Measurements from ENCODE around the gene HEMK1. TPM values are rescaled to one million over a fixed set of nuclear protein-coding genes. Genes with fewer than 3 reads are reported as not detected.

HEMK1 gene
- total RNA-seq, 4 donors from 2014 or later: 7.3 to 11.6 (median 7.9) TPM

DNA sequence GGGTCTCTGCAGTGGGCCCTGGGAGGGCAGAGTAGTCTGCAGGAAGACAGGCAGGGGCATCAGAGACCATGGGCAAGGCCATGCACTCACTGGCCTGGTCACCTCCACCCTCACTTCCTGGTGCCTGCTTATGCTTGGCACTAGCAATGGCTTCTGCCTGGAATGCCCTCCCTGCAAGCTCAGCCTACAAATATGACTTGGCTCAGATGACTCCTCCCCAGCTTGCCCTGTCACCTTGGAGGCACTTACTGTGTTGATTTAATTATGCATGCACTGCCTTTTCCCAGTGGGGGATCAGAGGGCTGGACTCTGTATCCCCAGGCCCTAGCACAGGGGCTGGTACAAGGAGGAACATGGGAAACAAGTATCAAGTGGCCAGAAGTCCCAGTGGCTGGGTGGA, 9.6 kb upstream of the HEMK1 start:
- intact Hi-C loops (cut with DNase I; ENCODE audit: low total_unique reads): no loop called here

DNA sequence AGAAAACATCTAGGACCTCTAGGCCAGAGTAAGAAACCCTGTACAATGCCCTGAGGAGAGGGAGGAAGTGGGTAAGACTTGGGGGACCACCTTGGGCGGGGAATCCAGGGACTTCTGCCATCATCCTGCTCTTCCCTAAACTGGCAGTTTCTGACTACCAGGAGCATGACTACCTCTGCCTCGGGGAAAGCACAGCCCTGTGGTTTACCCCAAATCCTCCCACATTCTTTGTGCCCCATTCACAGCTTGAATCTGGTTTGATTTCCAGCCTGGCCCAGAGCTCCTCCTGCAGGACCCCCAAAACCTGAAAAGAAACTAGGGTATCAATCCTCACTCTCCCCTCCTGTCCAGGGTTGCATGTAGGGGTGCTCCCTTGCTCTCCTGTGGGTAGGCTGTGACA, 6.5 kb upstream of the HEMK1 start:
- Histone ChIP-seq H3K9me3 (no peaks in the 10 kb centered on the region), H3K36me3 (no peaks in the 10 kb centered on the region), H3K4me1 (peaks cover 5 to 13% (median 12%) of the 10 kb centered on the region in 4 donors), H3K4me3 (no peak overlapping the region), H3K27me3 (no peaks in the 10 kb centered on the region), H3K27ac (no peak overlapping the region)
- intact Hi-C loops (cut with DNase I; ENCODE audit: low total_unique reads): no loop called here
- TF ChIP-seq, protein P1, sequence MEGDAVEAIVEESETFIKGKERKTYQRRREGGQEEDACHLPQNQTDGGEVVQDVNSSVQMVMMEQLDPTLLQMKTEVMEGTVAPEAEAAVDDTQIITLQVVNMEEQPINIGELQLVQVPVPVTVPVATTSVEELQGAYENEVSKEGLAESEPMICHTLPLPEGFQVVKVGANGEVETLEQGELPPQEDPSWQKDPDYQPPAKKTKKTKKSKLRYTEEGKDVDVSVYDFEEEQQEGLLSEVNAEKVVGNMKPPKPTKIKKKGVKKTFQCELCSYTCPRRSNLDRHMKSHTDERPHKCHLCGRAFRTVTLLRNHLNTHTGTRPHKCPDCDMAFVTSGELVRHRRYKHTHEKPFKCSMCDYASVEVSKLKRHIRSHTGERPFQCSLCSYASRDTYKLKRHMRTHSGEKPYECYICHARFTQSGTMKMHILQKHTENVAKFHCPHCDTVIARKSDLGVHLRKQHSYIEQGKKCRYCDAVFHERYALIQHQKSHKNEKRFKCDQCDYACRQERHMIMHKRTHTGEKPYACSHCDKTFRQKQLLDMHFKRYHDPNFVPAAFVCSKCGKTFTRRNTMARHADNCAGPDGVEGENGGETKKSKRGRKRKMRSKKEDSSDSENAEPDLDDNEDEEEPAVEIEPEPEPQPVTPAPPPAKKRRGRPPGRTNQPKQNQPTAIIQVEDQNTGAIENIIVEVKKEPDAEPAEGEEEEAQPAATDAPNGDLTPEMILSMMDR (IDR thresholded peaks at IDR 0.05): no peak
- TF ChIP-seq POLR2AphosphoS5 (IDR thresholded peaks at IDR 0.05): no peak
- TF ChIP-seq EP300 (IDR thresholded peaks at IDR 0.05; ENCODE audit: low read depth): no peak
- TF ChIP-seq POLR2A (IDR thresholded peaks at IDR 0.05): no peak
- WGBS, 2 donors (ENCODE audit: low coverage in 1 of 2): 83% methylated on average over 2 of the region's 2 CpGs; no CpG with 5 or more reads in 1 of the 2 donors
- in situ Hi-C loops (cut with MboI; ENCODE audit: low pct_ligation_motif_present in 1 of 4, low pct_unique_long_range_greater_than_20kb in 1 of 4, low sequenced_read_pairs in 3 of 4): loop anchor here in 1 of 4 donors (25.0 kb wide), 1 partner anchor 201 kb away; the partner anchor contains the start of genes CYB561D2, NPRL2 and TMEM115
- DNase-seq: no peak

More for the DNA sequence above, 9.6 kb upstream of the HEMK1 start:
- Histone ChIP-seq H3K4me3 (no peak overlapping the region), H3K4me1 (no peaks in the 10 kb centered on the region), H3K9me3 (no peaks in the 10 kb centered on the region), H3K27me3 (no peaks in the 10 kb centered on the region), H3K27ac (no peak overlapping the region), H3K36me3 (no peaks in the 10 kb centered on the region)
- DNase-seq: no peak
- no peak for TF ChIP-seq POLR2AphosphoS5 (IDR thresholded peaks at IDR 0.05)
- TF ChIP-seq EP300 (IDR thresholded peaks at IDR 0.05; ENCODE audit: low read depth): no peak
- TF ChIP-seq, protein P1 (IDR thresholded peaks at IDR 0.05): no peak
- TF ChIP-seq POLR2A (IDR thresholded peaks at IDR 0.05): no peak
- in situ Hi-C loops (cut with MboI; ENCODE audit: low pct_ligation_motif_present in 1 of 4, low pct_unique_long_range_greater_than_20kb in 1 of 4, low sequenced_read_pairs in 3 of 4): loop anchor here in 1 of 4 donors (25.0 kb wide), 1 partner anchor 197 kb away; the partner anchor contains the start of genes CYB561D2, NPRL2 and TMEM115

DNA sequence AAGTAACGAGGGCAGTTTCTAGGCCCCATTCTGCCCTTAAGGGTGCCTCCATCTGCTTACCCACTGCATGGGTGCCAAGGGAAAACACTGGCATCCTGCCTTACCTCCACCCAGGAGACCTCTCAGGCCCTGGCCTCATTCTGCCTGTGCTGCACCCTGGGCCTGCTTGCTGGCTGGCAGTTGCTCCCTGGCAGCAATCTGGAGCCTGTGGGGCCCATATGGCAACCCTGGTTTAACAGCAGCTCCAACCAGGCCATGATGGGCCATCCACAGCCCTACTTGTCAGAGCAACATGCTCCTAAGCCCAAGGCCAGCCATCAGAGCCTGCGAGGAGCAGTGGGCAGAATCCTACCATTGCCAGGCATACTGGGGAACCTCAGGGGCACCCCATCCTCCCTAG, 5.5 kb upstream of the HEMK1 start:
- no peaks in the 10 kb centered on the region for H3K9me3 ChIP-seq
- no peak overlapping the region for H3K4me3 ChIP-seq
- H3K36me3 ChIP-seq: no peaks in the 10 kb centered on the region
- intact Hi-C loops (cut with DNase I; ENCODE audit: low total_unique reads) (no loop called here), in situ Hi-C loops (cut with MboI; ENCODE audit: low pct_ligation_motif_present in 1 of 4, low pct_unique_long_range_greater_than_20kb in 1 of 4, low sequenced_read_pairs in 3 of 4) (loop anchor here in 1 of 4 donors (25.0 kb wide), 1 partner anchor 202 kb away; the partner anchor contains the start of genes CYB561D2, NPRL2 and TMEM115)
- TF ChIP-seq POLR2A (IDR thresholded peaks at IDR 0.05): no peak
- TF ChIP-seq, protein P1 (IDR thresholded peaks at IDR 0.05): no peak
- TF ChIP-seq POLR2AphosphoS5 (IDR thresholded peaks at IDR 0.05): no peak
- no peak for TF ChIP-seq EP300 (IDR thresholded peaks at IDR 0.05; ENCODE audit: low read depth)
- no peaks in the 10 kb centered on the region for H3K27me3 ChIP-seq
- peaks cover 8 to 19% (median 16%) of the 10 kb centered on the region in 4 donors for H3K4me1 ChIP-seq
- DNase-seq: no peak
- WGBS, 2 donors (ENCODE audit: low coverage in 1 of 2): 94 to 100% methylated on average over 1 to 2 of the region's 2 CpGs
- no peak overlapping the region for H3K27ac ChIP-seq

DNA sequence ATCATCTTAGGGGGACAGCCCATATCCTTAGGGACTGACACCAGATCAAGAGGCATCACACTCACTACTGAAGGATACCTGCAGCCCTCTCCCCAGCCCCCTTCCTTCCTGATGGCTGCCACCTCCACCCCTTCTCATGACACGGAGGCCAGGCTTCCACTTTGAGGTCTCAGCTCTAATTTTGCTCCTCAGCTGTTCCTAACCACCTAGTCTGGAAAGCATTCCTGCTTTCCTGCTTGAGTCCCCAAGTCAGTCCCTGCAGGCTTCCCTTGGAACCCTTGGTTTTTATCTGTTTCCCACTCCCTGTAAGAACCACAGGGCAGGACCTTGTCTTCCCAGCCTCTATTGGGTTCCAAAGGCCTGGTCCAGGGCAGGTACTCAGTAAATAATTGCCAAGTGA, 5.0 kb upstream of the HEMK1 start:
- TF ChIP-seq EP300 (IDR thresholded peaks at IDR 0.05; ENCODE audit: low read depth) (no peak), POLR2AphosphoS5 (IDR thresholded peaks at IDR 0.05) (no peak), POLR2A (IDR thresholded peaks at IDR 0.05) (no peak)
- TF ChIP-seq, protein P1 (IDR thresholded peaks at IDR 0.05): no peak
- Histone ChIP-seq H3K27ac (no peak overlapping the region), H3K9me3 (no peaks in the 10 kb centered on the region), H3K4me3 (no peak overlapping the region), H3K27me3 (no peaks in the 10 kb centered on the region), H3K4me1 (peaks cover 8 to 19% (median 16%) of the 10 kb centered on the region in 4 donors), H3K36me3 (no peaks in the 10 kb centered on the region)
- intact Hi-C loops (cut with DNase I; ENCODE audit: low total_unique reads) (no loop called here), in situ Hi-C loops (cut with MboI; ENCODE audit: low pct_ligation_motif_present in 1 of 4, low pct_unique_long_range_greater_than_20kb in 1 of 4, low sequenced_read_pairs in 3 of 4) (loop anchor here in 1 of 4 donors (25.0 kb wide), 1 partner anchor 202 kb away; the partner anchor contains the start of genes CYB561D2, NPRL2 and TMEM115)
- WGBS, 2 donors (ENCODE audit: low coverage in 1 of 2): 87% methylated on average over 1 of the region's 1 CpG; no CpG with 5 or more reads in 1 of the 2 donors
- DNase-seq: no peak

All from transverse colon (tissue), 4 donors.